ENCODE data around the gene EIF5.
A peak's percentile ranks its signal among the peaks of the same experiment; 100 is the strongest.

EIF5 gene

GRCh38 chr14:103382376-103382775 lies 48.3 kb downstream of the EIF5 start:
- Histone ChIP-seq H3K27ac (ENCODE audit: low read depth, low read length) (no peak overlapping the region), H3K4me1 (ENCODE audit: insufficient read depth, low read length) (peaks cover 9% of the 10 kb centered on the region), H3K36me3 (ENCODE audit: insufficient read depth, low read length) (no peaks in the 10 kb centered on the region), H3K9ac (ENCODE audit: low read length) (no peak overlapping the region), H3K27me3 (ENCODE audit: control insufficient read depth in 1 of 2, insufficient read depth in 2 of 2, low read length in 2 of 2) (no peaks in the 10 kb centered on the region), H3K4me3 (ENCODE audit: low read depth in 1 of 2, low read length in 2 of 2) (no peak overlapping the region), H3K9me3 (ENCODE audit: low read length) (no peaks in the 10 kb centered on the region)

DNA sequence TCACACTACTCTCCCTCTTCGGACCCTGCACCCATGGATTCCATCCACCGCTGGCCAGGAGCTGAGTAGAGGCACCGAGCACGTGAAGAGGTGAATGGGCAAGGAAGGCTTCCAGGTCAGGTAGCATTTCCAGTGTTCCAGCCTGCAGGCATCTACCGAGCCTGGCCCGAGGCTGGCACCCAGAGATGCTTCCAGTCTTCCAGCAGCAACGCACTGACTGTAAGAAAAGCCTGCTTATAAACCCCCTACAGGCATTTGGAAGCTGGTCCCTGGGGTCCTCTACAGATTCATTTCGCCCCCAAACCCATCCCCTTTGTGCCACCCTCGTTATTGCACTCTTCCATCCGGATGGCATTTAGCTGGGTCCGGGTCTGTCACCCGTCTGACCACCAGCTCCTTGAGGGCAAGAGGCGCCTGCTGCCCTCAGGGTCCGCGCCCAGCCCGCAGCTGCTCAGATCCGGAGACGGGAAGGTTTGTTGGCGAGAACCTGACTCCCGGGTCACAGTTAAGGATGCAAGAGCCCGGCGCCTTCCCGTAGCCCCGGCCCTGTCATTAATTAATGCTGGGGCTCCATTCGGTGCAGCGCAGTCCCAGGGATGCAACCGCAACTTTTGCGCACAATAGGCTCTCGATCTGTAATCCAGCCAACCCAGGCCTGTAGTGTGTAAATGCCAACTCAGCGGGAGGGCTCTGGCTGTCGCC lies 50.6 kb downstream of the EIF5 start:
- H3K27me3 ChIP-seq (ENCODE audit: control insufficient read depth in 1 of 2, insufficient read depth in 2 of 2, low read length in 2 of 2): no peaks in the 10 kb centered on the region
- peak overlapping the region; percentile 71 to 92 for H3K4me3 ChIP-seq (ENCODE audit: low read depth in 1 of 2, low read length in 2 of 2)
- peaks cover 24% of the 10 kb centered on the region for H3K4me1 ChIP-seq (ENCODE audit: insufficient read depth, low read length)
- no peaks in the 10 kb centered on the region for H3K9me3 ChIP-seq (ENCODE audit: low read length)
- H3K36me3 ChIP-seq (ENCODE audit: insufficient read depth, low read length): no peaks in the 10 kb centered on the region
- H3K27ac ChIP-seq (ENCODE audit: low read depth, low read length): peak overlapping the region; percentile 45
- H3K9ac ChIP-seq (ENCODE audit: low read length): no peak overlapping the region

- Histone ChIP-seq H3K9ac (ENCODE audit: low read length) (peak within 1 kb of the TSS; percentile 67), H3K27me3 (ENCODE audit: control insufficient read depth in 1 of 2, insufficient read depth in 2 of 2, low read length in 2 of 2) (no peaks in the 10 kb centered on the region), H3K4me1 (ENCODE audit: insufficient read depth, low read length) (peaks cover 24% of the 10 kb centered on the region), H3K36me3 (ENCODE audit: insufficient read depth, low read length) (no peaks in the 10 kb centered on the region), H3K9me3 (ENCODE audit: low read length) (no peaks in the 10 kb centered on the region), H3K4me3 (ENCODE audit: low read depth in 1 of 2, low read length in 2 of 2) (peak within 1 kb of the TSS; percentile 71 to 92), H3K27ac (ENCODE audit: low read depth, low read length) (peak within 1 kb of the TSS; percentile 93)
Measured at GRCh38 chr14:103385152-103385928, 51.3 kb downstream of the EIF5 start, which contains the start of gene MARK3. TSS of gene MARK3 (plus strand) at chr14:103385415. CDS start at chr14:103386030, 615 bp downstream.

DNA sequence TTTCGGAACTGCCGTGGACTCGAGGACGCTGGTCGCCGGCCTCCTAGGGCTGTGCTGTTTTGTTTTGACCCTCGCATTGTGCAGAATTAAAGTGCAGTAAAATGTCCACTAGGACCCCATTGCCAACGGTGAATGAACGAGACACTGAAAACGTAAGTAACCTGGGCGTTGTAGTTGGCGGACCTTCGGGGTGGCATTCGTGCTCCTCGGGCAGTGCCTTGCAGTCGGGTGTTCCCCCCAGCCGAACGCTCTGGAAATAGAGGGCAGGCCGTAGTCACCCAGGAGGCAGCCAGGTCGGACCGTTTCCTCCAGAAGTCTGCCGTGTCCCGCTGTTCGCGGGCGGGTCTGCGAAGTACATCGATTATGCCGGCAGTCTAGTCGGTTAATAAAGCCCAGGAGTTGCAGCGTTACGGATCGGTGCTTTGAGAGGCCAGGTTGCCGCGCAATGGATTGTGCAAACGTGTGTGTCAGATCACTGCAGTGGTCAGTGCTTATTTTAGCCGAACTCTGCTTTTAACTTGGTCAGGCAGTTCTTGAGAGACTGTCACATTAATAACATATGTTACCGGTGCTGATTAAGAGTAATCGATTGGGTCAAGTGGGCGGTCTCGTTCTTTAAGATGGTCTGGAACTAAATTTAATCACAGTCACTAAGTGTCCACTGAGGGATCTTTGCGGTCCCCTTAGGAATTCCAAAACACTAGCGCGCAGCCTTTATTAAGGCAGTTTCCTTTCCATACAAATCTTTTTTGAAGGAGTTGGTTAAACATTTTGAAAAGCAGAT lies 52.1 kb downstream of the EIF5 start:
- H3K27me3 ChIP-seq (ENCODE audit: control insufficient read depth in 1 of 2, insufficient read depth in 2 of 2, low read length in 2 of 2): no peaks in the 10 kb centered on the region
- H3K4me3 ChIP-seq (ENCODE audit: low read depth in 1 of 2, low read length in 2 of 2): peak overlapping the region; percentile 71 to 92
- peak overlapping the region; percentile 93 for H3K27ac ChIP-seq (ENCODE audit: low read depth, low read length)
- no peaks in the 10 kb centered on the region for H3K36me3 ChIP-seq (ENCODE audit: insufficient read depth, low read length)
- peak overlapping the region; percentile 67 for H3K9ac ChIP-seq (ENCODE audit: low read length)
- H3K9me3 ChIP-seq (ENCODE audit: low read length): no peaks in the 10 kb centered on the region
- H3K4me1 ChIP-seq (ENCODE audit: insufficient read depth, low read length): peaks cover 24% of the 10 kb centered on the region

- no peaks in the 10 kb centered on the region for H3K9me3 ChIP-seq (ENCODE audit: low read length)
- H3K4me1 ChIP-seq (ENCODE audit: insufficient read depth, low read length): peaks cover 24% of the 10 kb centered on the region
- H3K4me3 ChIP-seq (ENCODE audit: low read depth in 1 of 2, low read length in 2 of 2): peak overlapping the region; percentile 71 to 92
- no peaks in the 10 kb centered on the region for H3K36me3 ChIP-seq (ENCODE audit: insufficient read depth, low read length)
- peak overlapping the region; percentile 48 for H3K27ac ChIP-seq (ENCODE audit: low read depth, low read length)
- H3K9ac ChIP-seq (ENCODE audit: low read length): peak overlapping the region; percentile 67
- H3K27me3 ChIP-seq (ENCODE audit: control insufficient read depth in 1 of 2, insufficient read depth in 2 of 2, low read length in 2 of 2): no peaks in the 10 kb centered on the region
Measured at GRCh38 chr14:103386713-103387329, 52.8 kb downstream of the EIF5 start.

- no peak overlapping the region for H3K4me3 ChIP-seq (ENCODE audit: low read depth in 1 of 2, low read length in 2 of 2)
- H3K9ac ChIP-seq (ENCODE audit: low read length): no peak overlapping the region
- H3K36me3 ChIP-seq (ENCODE audit: insufficient read depth, low read length): no peaks in the 10 kb centered on the region
Measured at GRCh38 chr14:103388664-103389063, 54.6 kb downstream of the EIF5 start.

DNA sequence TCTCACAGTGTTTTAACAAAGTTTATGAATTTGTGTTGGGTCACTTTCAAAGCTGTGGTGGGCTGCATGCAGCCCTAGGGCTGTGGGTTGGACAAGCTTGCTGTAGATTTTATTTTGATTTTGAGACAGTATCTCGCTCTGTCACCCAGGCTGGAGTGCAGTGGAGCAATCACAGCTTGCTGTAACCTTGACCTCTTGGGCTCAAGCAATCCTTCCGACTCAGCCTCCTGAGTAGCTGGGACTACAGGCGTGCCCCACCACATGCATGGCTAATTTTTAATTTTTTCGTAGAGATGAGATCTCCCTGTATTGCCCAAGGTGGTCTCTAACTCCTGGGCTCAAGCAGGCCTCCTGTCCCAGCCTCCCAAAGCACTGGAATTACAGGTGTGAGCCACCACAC lies 56.6 kb downstream of the EIF5 start:
- H3K9ac ChIP-seq (ENCODE audit: low read length): no peak overlapping the region
- no peak overlapping the region for H3K27ac ChIP-seq (ENCODE audit: low read depth, low read length)
- peaks cover 36% of the 10 kb centered on the region for H3K4me1 ChIP-seq (ENCODE audit: insufficient read depth, low read length)
- H3K9me3 ChIP-seq (ENCODE audit: low read length): no peaks in the 10 kb centered on the region
- no peaks in the 10 kb centered on the region for H3K27me3 ChIP-seq (ENCODE audit: control insufficient read depth in 1 of 2, insufficient read depth in 2 of 2, low read length in 2 of 2)
- H3K4me3 ChIP-seq (ENCODE audit: low read depth in 1 of 2, low read length in 2 of 2): no peak overlapping the region
- H3K36me3 ChIP-seq (ENCODE audit: insufficient read depth, low read length): no peaks in the 10 kb centered on the region

More at GRCh38 chr14:103388664-103389063, 54.6 kb downstream of the EIF5 start:
- no peaks in the 10 kb centered on the region for H3K27me3 ChIP-seq (ENCODE audit: control insufficient read depth in 1 of 2, insufficient read depth in 2 of 2, low read length in 2 of 2)
- H3K27ac ChIP-seq (ENCODE audit: low read depth, low read length): no peak overlapping the region
- H3K4me1 ChIP-seq (ENCODE audit: insufficient read depth, low read length): peaks cover 30% of the 10 kb centered on the region
- no peaks in the 10 kb centered on the region for H3K9me3 ChIP-seq (ENCODE audit: low read length)

DNA sequence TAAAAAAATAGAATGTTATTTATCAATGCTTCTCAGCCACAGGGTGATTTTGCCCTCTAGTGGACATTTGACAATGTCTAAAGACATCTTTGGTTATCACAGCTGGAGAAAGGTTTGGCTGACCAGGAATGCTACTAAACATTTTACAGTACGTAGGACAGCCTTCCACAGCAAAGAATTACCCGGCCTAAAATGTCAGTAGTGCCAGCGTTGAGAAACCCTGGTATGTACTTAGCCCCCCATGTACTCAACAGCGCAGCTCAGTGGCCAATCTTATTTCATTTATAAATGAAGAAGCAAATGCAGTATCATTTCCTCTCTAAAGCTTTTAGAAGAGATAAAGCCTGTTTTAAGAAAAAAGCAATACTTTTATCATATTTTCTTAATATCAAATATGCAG lies 57.0 kb downstream of the EIF5 start:
- Histone ChIP-seq H3K4me3 (ENCODE audit: low read depth in 1 of 2, low read length in 2 of 2) (no peak overlapping the region), H3K4me1 (ENCODE audit: insufficient read depth, low read length) (peaks cover 40% of the 10 kb centered on the region), H3K9ac (ENCODE audit: low read length) (no peak overlapping the region), H3K27me3 (ENCODE audit: control insufficient read depth in 1 of 2, insufficient read depth in 2 of 2, low read length in 2 of 2) (no peaks in the 10 kb centered on the region), H3K36me3 (ENCODE audit: insufficient read depth, low read length) (no peaks in the 10 kb centered on the region), H3K9me3 (ENCODE audit: low read length) (no peaks in the 10 kb centered on the region), H3K27ac (ENCODE audit: low read depth, low read length) (no peak overlapping the region)

- H3K27ac ChIP-seq (ENCODE audit: low read depth, low read length): no peak overlapping the region
- H3K4me1 ChIP-seq (ENCODE audit: insufficient read depth, low read length): peaks cover 40% of the 10 kb centered on the region
- no peaks in the 10 kb centered on the region for H3K9me3 ChIP-seq (ENCODE audit: low read length)
- no peaks in the 10 kb centered on the region for H3K36me3 ChIP-seq (ENCODE audit: insufficient read depth, low read length)
- no peak overlapping the region for H3K9ac ChIP-seq (ENCODE audit: low read length)
- H3K4me3 ChIP-seq (ENCODE audit: low read depth in 1 of 2, low read length in 2 of 2): no peak overlapping the region
- H3K27me3 ChIP-seq (ENCODE audit: control insufficient read depth in 1 of 2, insufficient read depth in 2 of 2, low read length in 2 of 2): no peaks in the 10 kb centered on the region
Measured at GRCh38 chr14:103392106-103392505, 58.1 kb downstream of the EIF5 start.

DNA sequence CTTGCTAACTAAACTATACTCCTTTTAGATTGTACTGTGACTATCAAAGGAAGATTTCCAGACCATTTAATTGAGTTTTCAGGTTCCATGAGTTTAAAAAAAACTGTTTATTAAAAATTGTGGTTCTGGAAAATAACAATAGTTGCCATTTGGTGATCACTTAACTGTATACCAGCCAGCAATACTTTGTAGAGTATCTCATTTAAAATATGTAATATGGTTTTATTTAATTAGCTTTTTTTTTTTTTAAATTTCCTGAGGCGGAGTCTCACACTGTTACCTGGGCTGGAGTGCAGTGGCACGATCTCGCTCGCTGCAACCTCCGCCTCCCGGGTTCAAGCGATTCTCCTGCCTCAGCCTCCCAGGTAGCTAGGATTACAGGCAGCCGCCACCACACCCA lies 58.5 kb downstream of the EIF5 start:
- H3K27ac ChIP-seq (ENCODE audit: low read depth, low read length): no peak overlapping the region
- H3K4me1 ChIP-seq (ENCODE audit: insufficient read depth, low read length): peaks cover 37% of the 10 kb centered on the region

GRCh38 chr14:103393070-103393469 lies 59.0 kb downstream of the EIF5 start:
- Histone ChIP-seq H3K9ac (ENCODE audit: low read length) (no peak overlapping the region), H3K27ac (ENCODE audit: low read depth, low read length) (no peak overlapping the region), H3K4me1 (ENCODE audit: insufficient read depth, low read length) (peaks cover 35% of the 10 kb centered on the region), H3K9me3 (ENCODE audit: low read length) (no peaks in the 10 kb centered on the region), H3K36me3 (ENCODE audit: insufficient read depth, low read length) (no peaks in the 10 kb centered on the region), H3K27me3 (ENCODE audit: control insufficient read depth in 1 of 2, insufficient read depth in 2 of 2, low read length in 2 of 2) (no peaks in the 10 kb centered on the region), H3K4me3 (ENCODE audit: low read depth in 1 of 2, low read length in 2 of 2) (no peak overlapping the region)

More for the DNA sequence above, 58.5 kb downstream of the EIF5 start:
- Histone ChIP-seq H3K27me3 (ENCODE audit: control insufficient read depth in 1 of 2, insufficient read depth in 2 of 2, low read length in 2 of 2) (no peaks in the 10 kb centered on the region), H3K36me3 (ENCODE audit: insufficient read depth, low read length) (no peaks in the 10 kb centered on the region), H3K9me3 (ENCODE audit: low read length) (no peaks in the 10 kb centered on the region), H3K9ac (ENCODE audit: low read length) (no peak overlapping the region), H3K4me3 (ENCODE audit: low read depth in 1 of 2, low read length in 2 of 2) (no peak overlapping the region)
